ENCODE measurements around the gene RETREG1. TPM values are rescaled to one million over a fixed set of nuclear protein-coding genes. Genes with fewer than 3 reads are reported as not detected.
"Not testable (repeated sequence)": the region's sequence is repeated elsewhere in the genome, so short reads cannot be mapped to it uniquely, and the experiment has no call there.

The RETREG1 gene
- total RNA-seq, 4 donors from 2014 or later: 11.6 to 70.1 (median 19.4) TPM

GRCh38 chr5:16661713-16662112, 44.9 kb upstream of the RETREG1 start:
- Histone ChIP-seq H3K4me3 (no peak overlapping the region), H3K4me1 (no peaks in the 10 kb centered on the region), H3K27ac (no peak overlapping the region), H3K9me3 (no peaks in the 10 kb centered on the region), H3K27me3 (no peaks in the 10 kb centered on the region), H3K36me3 (peaks cover 0 to 8% (median 0%) of the 10 kb centered on the region in 3 donors)
- no peak for DNase-seq
- TF ChIP-seq CTCF (IDR thresholded peaks at IDR 0.05) (no peak), POLR2A (IDR thresholded peaks at IDR 0.05) (no peak)

- Histone ChIP-seq H3K4me1 (no peaks in the 10 kb centered on the region), H3K36me3 (peaks cover 0 to under 1% (median 0%) of the 10 kb centered on the region in 3 donors), H3K9me3 (no peaks in the 10 kb centered on the region), H3K4me3 (no peak overlapping the region), H3K27me3 (no peaks in the 10 kb centered on the region), H3K27ac (no peak overlapping the region)
- DNase-seq: no peak
- no peak for TF ChIP-seq CTCF (IDR thresholded peaks at IDR 0.05)
- TF ChIP-seq POLR2A (IDR thresholded peaks at IDR 0.05): no peak
Measured at GRCh38 chr5:16660982-16661381, 44.2 kb upstream of the RETREG1 start.

GRCh38 chr5:16659536-16659935, 42.7 kb upstream of the RETREG1 start:
- Histone ChIP-seq H3K4me3 (no peak overlapping the region), H3K27ac (no peak overlapping the region), H3K4me1 (no peaks in the 10 kb centered on the region), H3K36me3 (no peaks in the 10 kb centered on the region), H3K27me3 (no peaks in the 10 kb centered on the region), H3K9me3 (no peaks in the 10 kb centered on the region)
- no peak for DNase-seq
- TF ChIP-seq CTCF (IDR thresholded peaks at IDR 0.05) (no peak), POLR2A (IDR thresholded peaks at IDR 0.05) (no peak)

- Histone ChIP-seq H3K27ac (no peak overlapping the region), H3K27me3 (no peaks in the 10 kb centered on the region), H3K9me3 (no peaks in the 10 kb centered on the region), H3K4me1 (no peaks in the 10 kb centered on the region), H3K4me3 (no peak overlapping the region), H3K36me3 (no peaks in the 10 kb centered on the region)
- no peak for DNase-seq
- TF ChIP-seq CTCF (IDR thresholded peaks at IDR 0.05) (no peak), POLR2A (IDR thresholded peaks at IDR 0.05) (no peak)
Measured at GRCh38 chr5:16656561-16657191, 39.9 kb upstream of the RETREG1 start.

GRCh38 chr5:16654647-16655334, 38.0 kb upstream of the RETREG1 start:
- H3K4me3 ChIP-seq: no peak overlapping the region
- no peaks in the 10 kb centered on the region for H3K9me3 ChIP-seq
- no peak overlapping the region for H3K27ac ChIP-seq
- no peaks in the 10 kb centered on the region for H3K36me3 ChIP-seq
- H3K4me1 ChIP-seq: no peaks in the 10 kb centered on the region
- no peak for DNase-seq
- no peaks in the 10 kb centered on the region for H3K27me3 ChIP-seq
- TF ChIP-seq CTCF (IDR thresholded peaks at IDR 0.05) (no peak), POLR2A (IDR thresholded peaks at IDR 0.05) (no peak)

- H3K9me3 ChIP-seq, H3K4me3 ChIP-seq, H3K36me3 ChIP-seq, H3K4me1 ChIP-seq, H3K27ac ChIP-seq, H3K27me3 ChIP-seq, DNase-seq: not testable (repeated sequence)
Measured at GRCh38 chr5:16648739-16649138, 31.9 kb upstream of the RETREG1 start.

Measured in Peyer's patch (tissue), 4 donors.